Sigmoid colon (tissue), 7 donors: ENCODE data around the gene RAPGEF3. TPM values are rescaled to one million over a fixed set of nuclear protein-coding genes. Genes with fewer than 3 reads are reported as not detected.
A peak's percentile ranks its signal among the peaks of the same experiment; 100 is the strongest.

Experiments used
- DNase-seq: peaks from one replicate; pipeline ENCODE4 v3.0.0-alpha.2; 2019
- H3K27ac ChIP-seq, 4 donors: fragments of 200-600 bp; sonication (generic); one replicate each; pipeline ENCODE4 v1.5.1; 2016 to 2019; ENCODE audit warnings: mild to moderate bottlenecking in 1 of 4
- H3K27me3 ChIP-seq, 3 donors: fragments of 200-600 bp; sonication (generic); one replicate each; pipeline ENCODE4 v1.5.1; 2019; ENCODE audit warnings: mild to moderate bottlenecking in 1 of 3
- H3K36me3 ChIP-seq, 4 donors: fragments of 200-600 bp; sonication (generic); one replicate each; pipeline ENCODE4 v1.5.1; 2016 to 2019
- H3K4me1 ChIP-seq, 4 donors: fragments of 200-600 bp; sonication (generic); one replicate each; pipeline ENCODE4 v1.5.1; 2017 to 2019
- H3K4me3 ChIP-seq, 4 donors: fragments of 200-600 bp; sonication (generic); one replicate each; pipeline ENCODE4 v1.5.1; 2017 to 2019; ENCODE audit warnings: mild to moderate bottlenecking in 2 of 4, moderate library complexity in 1 of 4
- H3K9me3 ChIP-seq, 4 donors: fragments of 200-600 bp in 3 of 4; sonication (generic) in 3 of 4; one replicate each; pipeline versions ENCODE4 v1.5.1 to v1.6.1; 2013 to 2019
- EP300 ChIP-seq, 4 donors: sonication (generic); formaldehyde crosslinking; IDR thresholded peaks; one replicate each; pipeline ENCODE4 v1.6.1; 2017; ENCODE audit warnings: antibody characterized with exemption in 4 of 4
- POLR2A ChIP-seq, 2 donors: fragments of 450-650 bp; IDR thresholded peaks; one replicate each; pipeline ENCODE4 v1.6.1; 2016; ENCODE audit warnings: antibody characterized with exemption in 2 of 2, mild to moderate bottlenecking in 2 of 2, moderate library complexity in 2 of 2
- POLR2AphosphoS5 ChIP-seq, 4 donors: sonication (generic); formaldehyde crosslinking; IDR thresholded peaks; one replicate each; pipeline ENCODE4 v1.6.1; 2017; ENCODE audit warnings: antibody characterized with exemption in 4 of 4
- WGBS, 2 donors: extraction: QIAGEN DNeasy Blood & Tissue Kit; methylation state at CpG; one replicate each; pipeline ENCODE4 v1.1.7; 2013; 5-methylcytosine and 5-hydroxymethylcytosine counted together
- intact Hi-C: fragments of 100-400 bp; cut with DNase I; formaldehyde crosslinking; loops from one replicate; pipeline ENCODE4 v1.15.1; 2023
- polyA plus RNA-seq, 3 donors: library from polyadenylated mRNA; stranded (reverse); fragments of 200-250 nt; gene quantifications; one replicate each; pipeline ENCODE4 v1.2.3, GENCODE V29; 2013
- total RNA-seq, 4 donors: library from RNA; depleted of rRNA; stranded (reverse); fragments of >200 nt; gene quantifications; one replicate each; pipeline ENCODE4 v1.1.0, GENCODE V29; 2016
- TF ChIP-seq, protein P1 (sequence below), 4 experiments: fragments of 450-650 bp in 3 of 4; fragments of 200-600 bp in 1 of 4; IDR thresholded peaks; one replicate each; pipeline ENCODE4 v1.5.1; 2016 to 2019; ENCODE audit warnings: antibody characterized with exemption in 4 of 4, mild to moderate bottlenecking in 3 of 4, moderate library complexity in 2 of 4
- donor health status: healthy with polysubstance abuse.
- donor health status: Bipolar disorder and iron deficiency.
- donor health status: healthy.

The RAPGEF3 gene
- total and polyA plus RNA-seq, 7 donors, result 3.9 to 36.8 (median 14.6) TPM

DNA sequence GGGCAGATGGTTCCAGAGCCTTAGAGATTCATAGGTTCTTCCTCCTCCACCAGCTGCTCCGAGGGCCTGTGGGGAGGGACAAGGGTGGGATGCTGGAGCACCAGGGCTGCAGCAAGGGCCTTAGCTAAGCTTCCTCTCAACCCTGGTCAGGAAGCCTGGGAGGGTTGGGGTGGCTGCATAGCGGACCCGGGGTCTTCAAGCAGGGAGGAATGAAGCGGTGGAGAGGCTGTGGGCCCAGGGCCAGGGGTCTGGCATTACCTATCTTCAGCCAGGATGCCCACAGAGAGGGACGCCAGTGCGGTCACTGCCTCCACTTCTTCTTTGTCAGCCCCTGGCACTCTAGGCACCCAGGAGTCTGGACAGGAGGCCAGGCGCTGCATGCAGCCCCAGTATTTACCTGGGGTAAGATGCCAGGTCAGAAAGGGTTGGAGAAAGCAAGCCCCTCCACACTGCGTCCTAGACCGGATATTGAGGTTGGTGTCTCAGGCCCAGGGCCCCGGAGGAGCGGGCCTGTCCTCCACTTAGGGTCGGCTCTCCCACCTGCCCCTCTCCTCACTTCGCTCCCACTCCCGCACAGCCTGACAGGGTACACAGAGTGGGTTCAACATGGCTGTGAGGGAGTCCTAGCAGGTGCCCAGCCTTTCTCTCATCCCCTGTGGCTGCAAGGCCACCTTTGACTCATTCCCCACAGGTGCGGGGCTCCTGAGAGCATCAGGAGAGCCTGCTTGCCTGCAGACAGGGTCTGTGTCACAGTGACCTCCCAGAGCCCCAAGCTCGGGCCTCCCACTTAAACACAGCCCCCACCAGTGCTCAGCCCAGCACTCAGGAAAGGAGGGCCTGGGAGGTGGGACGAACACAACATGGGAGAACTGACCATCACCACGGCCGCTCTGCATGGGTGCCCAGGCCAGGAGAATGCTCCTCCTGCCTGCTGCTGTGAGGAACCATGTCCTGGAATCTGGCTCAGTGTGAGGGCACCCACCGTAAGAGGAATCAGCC is 25.4 kb upstream of the RAPGEF3 start:
- no peaks in the 10 kb centered on the region for H3K9me3 ChIP-seq
- TF ChIP-seq, protein P1, sequence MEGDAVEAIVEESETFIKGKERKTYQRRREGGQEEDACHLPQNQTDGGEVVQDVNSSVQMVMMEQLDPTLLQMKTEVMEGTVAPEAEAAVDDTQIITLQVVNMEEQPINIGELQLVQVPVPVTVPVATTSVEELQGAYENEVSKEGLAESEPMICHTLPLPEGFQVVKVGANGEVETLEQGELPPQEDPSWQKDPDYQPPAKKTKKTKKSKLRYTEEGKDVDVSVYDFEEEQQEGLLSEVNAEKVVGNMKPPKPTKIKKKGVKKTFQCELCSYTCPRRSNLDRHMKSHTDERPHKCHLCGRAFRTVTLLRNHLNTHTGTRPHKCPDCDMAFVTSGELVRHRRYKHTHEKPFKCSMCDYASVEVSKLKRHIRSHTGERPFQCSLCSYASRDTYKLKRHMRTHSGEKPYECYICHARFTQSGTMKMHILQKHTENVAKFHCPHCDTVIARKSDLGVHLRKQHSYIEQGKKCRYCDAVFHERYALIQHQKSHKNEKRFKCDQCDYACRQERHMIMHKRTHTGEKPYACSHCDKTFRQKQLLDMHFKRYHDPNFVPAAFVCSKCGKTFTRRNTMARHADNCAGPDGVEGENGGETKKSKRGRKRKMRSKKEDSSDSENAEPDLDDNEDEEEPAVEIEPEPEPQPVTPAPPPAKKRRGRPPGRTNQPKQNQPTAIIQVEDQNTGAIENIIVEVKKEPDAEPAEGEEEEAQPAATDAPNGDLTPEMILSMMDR (IDR thresholded peaks at IDR 0.05), result no peak
- TF ChIP-seq EP300 (IDR thresholded peaks at IDR 0.05) (no peak), POLR2AphosphoS5 (IDR thresholded peaks at IDR 0.05) (no peak), POLR2A (IDR thresholded peaks at IDR 0.05) (no peak)
- no peak overlapping the region for H3K4me3 ChIP-seq
- H3K27ac ChIP-seq, result peak overlapping the region in 3 of 4 donors; percentile 2 to 63 (median 45)
- H3K4me1 ChIP-seq, result peaks cover 0 to 13% (median 5%) of the 10 kb centered on the region in 4 donors
- no peaks in the 10 kb centered on the region for H3K27me3 ChIP-seq
- WGBS, 2 donors, result 91 to 93% methylated on average over 20 of the region's 20 CpGs
- peak; percentile 66 for DNase-seq
- intact Hi-C loops, result loop anchor here (5.0 kb wide), 1 partner anchor 132 kb away; no protein-coding TSS in a partner anchor
- peaks cover 47 to 81% (median 60%) of the 10 kb centered on the region in 4 donors for H3K36me3 ChIP-seq

DNA sequence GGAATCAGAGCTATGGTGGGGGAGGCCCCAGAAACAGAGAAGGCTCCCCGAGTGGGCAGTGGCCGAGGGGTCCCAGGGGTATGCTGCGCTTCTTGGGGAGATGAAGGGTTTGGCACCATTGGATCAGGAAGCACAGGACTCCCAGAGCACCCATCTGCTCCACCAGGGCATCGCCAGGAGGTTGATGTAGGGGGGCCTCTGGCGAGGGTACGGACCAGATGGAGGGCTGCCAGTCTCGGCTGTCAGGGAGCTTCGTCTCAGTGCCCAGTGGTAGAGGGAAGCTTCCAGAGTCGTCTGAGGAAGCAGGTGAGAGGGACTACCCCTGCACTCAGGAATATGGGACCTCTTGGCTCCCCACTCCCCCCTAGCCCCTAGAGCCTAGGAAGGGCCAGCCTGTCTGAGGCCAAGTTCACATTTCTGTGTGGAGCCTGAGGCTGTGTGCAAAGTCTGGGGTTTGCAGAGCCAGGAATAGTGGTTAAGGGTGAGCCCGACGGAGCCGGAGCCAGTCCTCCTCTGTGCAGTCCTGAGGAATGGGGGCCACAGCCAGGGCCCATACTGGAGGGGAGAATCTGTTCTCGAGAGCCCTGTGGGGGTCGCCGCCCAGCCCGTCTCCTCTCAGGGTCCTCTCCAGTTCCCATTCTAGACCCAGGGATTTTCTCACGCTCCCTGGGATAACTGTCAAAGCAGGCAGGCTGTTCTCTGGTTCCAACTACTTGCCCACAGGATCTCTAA is 24.5 kb upstream of the RAPGEF3 start:
- no peak overlapping the region for H3K4me3 ChIP-seq
- intact Hi-C loops, result loop anchor here (5.0 kb wide), 1 partner anchor 131 kb away; no protein-coding TSS in a partner anchor
- H3K36me3 ChIP-seq, result peaks cover 42 to 72% (median 51%) of the 10 kb centered on the region in 4 donors
- H3K9me3 ChIP-seq, result no peaks in the 10 kb centered on the region
- 87 to 90% methylated on average over 17 of the region's 17 CpGs for WGBS, 2 donors
- TF ChIP-seq, protein P1 (IDR thresholded peaks at IDR 0.05), result no peak
- no peak for TF ChIP-seq EP300 (IDR thresholded peaks at IDR 0.05)
- no peak for TF ChIP-seq POLR2A (IDR thresholded peaks at IDR 0.05)
- no peak for TF ChIP-seq POLR2AphosphoS5 (IDR thresholded peaks at IDR 0.05)
- H3K4me1 ChIP-seq, result peaks cover 0 to 22% (median 11%) of the 10 kb centered on the region in 4 donors
- H3K27me3 ChIP-seq, result no peaks in the 10 kb centered on the region
- peak; percentile 69 for DNase-seq
- H3K27ac ChIP-seq, result peak overlapping the region; percentile 2 to 63 (median 38)

DNA sequence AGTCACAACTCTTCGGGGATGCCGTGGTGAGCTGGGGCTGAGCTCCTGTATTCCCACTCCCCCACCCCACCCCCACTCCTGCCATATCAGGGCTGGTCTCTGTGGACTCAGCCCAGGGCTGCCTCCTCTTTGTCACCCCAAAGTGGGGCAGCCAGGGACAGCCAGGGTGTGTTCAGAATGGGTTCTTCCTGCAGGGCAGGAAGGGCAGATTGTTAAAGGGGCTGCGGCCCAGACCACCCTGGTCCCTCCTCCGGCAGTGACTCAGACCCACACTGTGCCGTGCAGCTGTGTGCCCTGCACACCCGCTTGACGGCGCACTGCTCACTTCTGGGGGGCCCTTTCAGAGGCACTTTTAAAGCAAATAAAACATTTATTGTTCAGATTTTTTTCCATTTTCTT is 23.7 kb upstream of the RAPGEF3 start:
- Histone ChIP-seq H3K4me3 (no peak overlapping the region), H3K27ac (peak overlapping the region; percentile 14 to 63 (median 38)), H3K4me1 (peaks cover 0 to 31% (median 19%) of the 10 kb centered on the region in 4 donors), H3K9me3 (no peaks in the 10 kb centered on the region), H3K36me3 (peaks cover 34 to 64% (median 43%) of the 10 kb centered on the region in 4 donors), H3K27me3 (no peaks in the 10 kb centered on the region)
- DNase-seq, result peak; percentile 68
- intact Hi-C loops, result loop anchor here (5.0 kb wide), 1 partner anchor 130 kb away; no protein-coding TSS in a partner anchor
- 77 to 81% methylated on average over 8 of the region's 8 CpGs for WGBS, 2 donors
- no peak for TF ChIP-seq POLR2AphosphoS5 (IDR thresholded peaks at IDR 0.05)
- no peak for TF ChIP-seq EP300 (IDR thresholded peaks at IDR 0.05)
- no peak for TF ChIP-seq POLR2A (IDR thresholded peaks at IDR 0.05)
- TF ChIP-seq, protein P1 (IDR thresholded peaks at IDR 0.05), result no peak

DNA sequence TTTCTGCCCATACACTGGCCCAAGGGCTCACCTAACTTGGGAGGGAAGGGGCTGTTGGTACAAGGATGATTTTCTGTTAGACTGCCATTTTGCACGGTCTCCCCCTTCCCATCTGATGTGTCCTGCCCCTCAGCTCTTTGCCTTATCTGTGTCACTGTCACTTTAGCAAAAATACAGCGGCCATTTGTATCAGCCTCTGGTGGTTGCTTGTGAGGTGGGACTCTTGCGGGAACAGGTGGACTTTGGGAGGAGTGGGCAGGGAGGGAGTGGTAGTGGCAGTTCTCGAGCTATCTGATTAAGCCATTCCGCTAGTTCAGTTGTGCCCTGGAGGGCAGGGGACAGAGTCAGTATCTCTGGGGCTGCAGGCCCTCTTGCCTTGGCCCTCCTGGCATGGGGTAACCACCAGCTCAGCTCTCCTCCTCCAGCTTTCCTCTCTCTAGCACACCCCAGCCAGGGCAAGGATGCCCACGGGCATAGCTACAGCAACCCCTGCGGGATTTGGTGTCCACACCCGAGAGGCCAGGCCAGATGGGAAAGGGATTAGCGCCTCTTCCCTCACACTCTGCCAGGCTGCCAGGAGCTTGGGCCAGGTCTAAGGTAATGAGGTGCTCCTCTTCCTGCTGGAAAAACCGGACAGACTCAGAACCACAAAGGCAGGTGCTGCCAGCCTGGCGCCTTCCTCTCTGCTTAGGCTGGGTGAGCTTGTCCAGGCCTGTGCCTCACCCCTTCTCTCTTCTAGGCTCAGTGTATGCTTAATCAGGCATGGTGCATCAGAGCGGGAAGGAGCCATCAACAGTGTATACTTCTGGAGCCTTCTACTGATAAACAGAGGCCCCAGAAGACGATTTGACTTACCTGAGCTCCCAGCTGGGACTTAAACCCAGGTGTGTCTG is 23.0 kb upstream of the RAPGEF3 start:
- Histone ChIP-seq H3K4me1 (peaks cover 0 to 37% (median 25%) of the 10 kb centered on the region in 4 donors), H3K27ac (peak overlapping the region; percentile 14 to 63 (median 40)), H3K36me3 (peaks cover 27 to 57% (median 36%) of the 10 kb centered on the region in 4 donors), H3K27me3 (no peaks in the 10 kb centered on the region), H3K4me3 (no peak overlapping the region), H3K9me3 (no peaks in the 10 kb centered on the region)
- DNase-seq, result no peak
- 76 to 83% methylated on average over 13 of the region's 13 CpGs for WGBS, 2 donors
- TF ChIP-seq, protein P1 (IDR thresholded peaks at IDR 0.05), result no peak
- TF ChIP-seq POLR2A (IDR thresholded peaks at IDR 0.05), result no peak
- no peak for TF ChIP-seq EP300 (IDR thresholded peaks at IDR 0.05)
- no peak for TF ChIP-seq POLR2AphosphoS5 (IDR thresholded peaks at IDR 0.05)
- intact Hi-C loops, result loop anchor here (5.0 kb wide), 1 partner anchor 129 kb away; no protein-coding TSS in a partner anchor
